PC-9 (cell line): ENCODE data around the gene SLC35G6. TPM values are rescaled to one million over a fixed set of nuclear protein-coding genes. Genes with fewer than 3 reads are reported as not detected.
A peak's percentile ranks its signal among the peaks of the same experiment; 100 is the strongest.

Experiments
- BruUV-seq: library from RNA; stranded (reverse); fragments of 400-500 nt; replicated peaks from 2 replicates; lab custom pipeline; 2021; lab: Mats Ljungman, UMichigan
- CTCF ChIA-PET: fragments of 300-600 bp; sonication (Branson Sonifier 250); formaldehyde crosslinking; loops from one replicate; lab custom pipeline; 2022; ENCODE audit warnings: antibody characterized with exemption; lab: Charles Lee
- POLR2A ChIA-PET: fragments of 300-600 bp; sonication (Branson Sonifier 250); formaldehyde crosslinking; loops from one replicate; lab custom pipeline; 2022; ENCODE audit warnings: antibody characterized with exemption; ENCODE audit not compliant: unreplicated experiment; lab: Charles Lee
- DNase-seq, 2 experiments: peaks; one replicate each; pipeline versions ENCODE4 v3.0.0 to v3.0.0-alpha.2; 2015 to 2022; ENCODE audit warnings: mixed read lengths in 1 of 2
- H2AFZ ChIP-seq: fragments of 200-600 bp; sonication (generic); 2 replicates; pipeline ENCODE4 v1.8.1; 2017; ENCODE audit warnings: antibody characterized with exemption
- H3F3A ChIP-seq: fragments of 200-600 bp; sonication (generic); 2 replicates; pipeline ENCODE4 v1.8.1; 2017; ENCODE audit warnings: antibody characterized with exemption, mild to moderate bottlenecking, low read depth; ENCODE audit not compliant: insufficient read depth
- H3K27ac ChIP-seq: fragments of 200-600 bp; sonication (generic); 2 replicates; pipeline ENCODE4 v1.6.1; 2016; ENCODE audit warnings: mixed run types
- H3K27me3 ChIP-seq: fragments of 200-600 bp; sonication (generic); 2 replicates; pipeline ENCODE4 v1.6.1; 2016; ENCODE audit warnings: low read depth, mixed run types; ENCODE audit not compliant: insufficient read depth
- H3K36me3 ChIP-seq: fragments of 200-600 bp; sonication (generic); 2 replicates; pipeline ENCODE4 v1.6.1; 2016; ENCODE audit warnings: low read depth, mixed run types
- H3K4me1 ChIP-seq: fragments of 200-600 bp; sonication (generic); replicated peaks from 2 replicates; pipeline ENCODE4 v1.6.1; 2016; ENCODE audit warnings: mixed run types; ENCODE audit not compliant: insufficient read depth
- H3K4me2 ChIP-seq: fragments of 200-600 bp; sonication (generic); 2 replicates; pipeline ENCODE4 v1.6.1; 2017; ENCODE audit warnings: mixed run types
- H3K4me3 ChIP-seq: fragments of 200-600 bp; sonication (generic); 2 replicates; pipeline ENCODE4 v1.6.1; 2016; ENCODE audit warnings: mixed run types
- H3K79me2 ChIP-seq: fragments of 200-600 bp; sonication (generic); 2 replicates; pipeline ENCODE4 v1.6.1; 2017; ENCODE audit warnings: low read depth, mixed run types
- H3K9me2 ChIP-seq: fragments of 200-600 bp; sonication (generic); 2 replicates; pipeline ENCODE4 v1.8.1; 2017; ENCODE audit warnings: mild to moderate bottlenecking; ENCODE audit not compliant: insufficient read depth
- H3K9me3 ChIP-seq: fragments of 200-600 bp; sonication (generic); 2 replicates; pipeline ENCODE4 v1.8.1; 2016; ENCODE audit warnings: low read depth; ENCODE audit not compliant: insufficient read depth
- H4K20me1 ChIP-seq: fragments of 200-600 bp; sonication (generic); 2 replicates; pipeline ENCODE4 v1.8.1; 2017; ENCODE audit not compliant: insufficient read depth
- EZH2 ChIP-seq: fragments of 200-600 bp; sonication (generic); IDR thresholded peaks from 2 replicates; pipeline ENCODE4 v1.8.0; 2017; ENCODE audit warnings: antibody characterized with exemption, low read depth
- intact Hi-C: fragments of 100-400 bp; cut with micrococcal nuclease; formaldehyde crosslinking; loops from one replicate; pipeline ENCODE4 v1.10.0; 2022; ENCODE audit not compliant: unreplicated experiment
- total RNA-seq: library from RNA; stranded (reverse); gene quantifications from 2 replicates; pipeline ENCODE4 v1.2.3, GENCODE V29; 2021
- TF ChIP-seq, protein P1 (sequence below): fragments of 200-600 bp; sonication (generic); conservative IDR thresholded peaks from 2 replicates; pipeline ENCODE4 v1.6.1; 2017; ENCODE audit warnings: mixed run types, antibody characterized with exemption, mild to moderate bottlenecking, moderate library complexity

The SLC35G6 gene
- total RNA-seq, 1 experiment from 2014 or later, result not detected

DNA sequence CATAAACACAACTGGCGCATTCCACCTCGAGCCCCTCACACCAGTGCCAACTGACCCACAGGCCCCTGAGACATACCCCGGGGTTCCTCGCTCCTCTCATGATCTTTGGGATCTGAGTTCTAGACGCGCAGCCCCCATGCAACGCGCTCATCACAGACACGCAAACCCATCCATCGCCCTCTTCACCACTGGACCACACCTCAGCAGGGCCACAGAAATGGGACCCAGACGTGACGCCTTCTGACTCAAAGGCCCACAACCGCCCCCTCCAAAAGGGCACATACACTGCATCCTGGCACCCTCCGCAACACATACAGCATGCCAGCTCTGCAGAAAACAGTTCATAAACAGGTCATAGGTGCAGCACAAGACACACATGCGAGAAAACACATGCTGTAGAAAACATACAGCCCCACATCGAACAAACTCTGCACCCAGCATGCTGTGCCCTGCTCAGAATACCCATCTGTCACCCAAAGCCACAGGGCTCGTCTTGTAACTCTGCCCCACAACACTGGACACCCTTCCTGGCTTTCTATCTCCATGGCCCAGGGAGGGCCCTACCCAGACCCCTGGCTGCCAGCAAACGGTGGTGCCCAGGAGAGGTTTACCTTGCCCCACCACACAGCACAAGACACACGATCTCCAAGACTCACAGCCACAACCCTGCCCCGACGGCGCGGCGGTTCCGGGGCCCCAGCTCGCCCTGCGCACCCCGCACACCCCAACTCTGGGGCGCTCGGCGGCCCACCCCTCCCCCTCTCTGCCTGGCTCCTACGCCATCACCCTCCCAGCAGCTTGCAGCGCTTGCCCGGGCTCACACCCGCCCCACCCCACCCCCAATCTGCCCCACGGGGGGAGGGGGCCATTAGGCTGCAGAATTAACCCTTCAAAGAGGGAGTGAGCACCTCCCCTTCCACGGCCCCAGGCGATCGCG lies 2.7 kb upstream of the SLC35G6 start:
- Histone ChIP-seq H3K4me2 (peak overlapping the region; percentile 78), H3K27ac (no peak overlapping the region), H3K4me3 (peak overlapping the region; percentile 76), H3K9me3 (no peaks in the 10 kb centered on the region), H3K9me2 (no peaks in the 10 kb centered on the region), H4K20me1 (no peaks in the 10 kb centered on the region), H3F3A (peaks cover 14% of the 10 kb centered on the region; the same call in 1 of the 2 replicates), H3K79me2 (peaks cover 55% of the 10 kb centered on the region), H3K4me1 (peaks cover 37% of the 10 kb centered on the region), H3K27me3 (no peaks in the 10 kb centered on the region), H2AFZ (0 out of 2 replicates have a peak overlapping the region, but pooled peaks have one; percentile 64), H3K36me3 (no peaks in the 10 kb centered on the region)
- TF ChIP-seq EZH2, result no peak
- TF ChIP-seq, protein P1, sequence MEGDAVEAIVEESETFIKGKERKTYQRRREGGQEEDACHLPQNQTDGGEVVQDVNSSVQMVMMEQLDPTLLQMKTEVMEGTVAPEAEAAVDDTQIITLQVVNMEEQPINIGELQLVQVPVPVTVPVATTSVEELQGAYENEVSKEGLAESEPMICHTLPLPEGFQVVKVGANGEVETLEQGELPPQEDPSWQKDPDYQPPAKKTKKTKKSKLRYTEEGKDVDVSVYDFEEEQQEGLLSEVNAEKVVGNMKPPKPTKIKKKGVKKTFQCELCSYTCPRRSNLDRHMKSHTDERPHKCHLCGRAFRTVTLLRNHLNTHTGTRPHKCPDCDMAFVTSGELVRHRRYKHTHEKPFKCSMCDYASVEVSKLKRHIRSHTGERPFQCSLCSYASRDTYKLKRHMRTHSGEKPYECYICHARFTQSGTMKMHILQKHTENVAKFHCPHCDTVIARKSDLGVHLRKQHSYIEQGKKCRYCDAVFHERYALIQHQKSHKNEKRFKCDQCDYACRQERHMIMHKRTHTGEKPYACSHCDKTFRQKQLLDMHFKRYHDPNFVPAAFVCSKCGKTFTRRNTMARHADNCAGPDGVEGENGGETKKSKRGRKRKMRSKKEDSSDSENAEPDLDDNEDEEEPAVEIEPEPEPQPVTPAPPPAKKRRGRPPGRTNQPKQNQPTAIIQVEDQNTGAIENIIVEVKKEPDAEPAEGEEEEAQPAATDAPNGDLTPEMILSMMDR, result no peak
- BruUV-seq, result no TSS peak
- DNase-seq, result peak in 1 of 2 experiments; percentile 45
- intact Hi-C loops, result no loop called here
- ChIA-PET POLR2A (interaction anchor here (0.6 to 1.1 kb wide), 7 partner anchors 11 to 437 kb away, joined by 3 to 26 read pairs (median 5); no protein-coding TSS in a partner anchor), CTCF (interaction anchor here (0.9 kb wide), 1 partner anchor 264 kb away, joined by 5 read pairs; no protein-coding TSS in a partner anchor)

DNA sequence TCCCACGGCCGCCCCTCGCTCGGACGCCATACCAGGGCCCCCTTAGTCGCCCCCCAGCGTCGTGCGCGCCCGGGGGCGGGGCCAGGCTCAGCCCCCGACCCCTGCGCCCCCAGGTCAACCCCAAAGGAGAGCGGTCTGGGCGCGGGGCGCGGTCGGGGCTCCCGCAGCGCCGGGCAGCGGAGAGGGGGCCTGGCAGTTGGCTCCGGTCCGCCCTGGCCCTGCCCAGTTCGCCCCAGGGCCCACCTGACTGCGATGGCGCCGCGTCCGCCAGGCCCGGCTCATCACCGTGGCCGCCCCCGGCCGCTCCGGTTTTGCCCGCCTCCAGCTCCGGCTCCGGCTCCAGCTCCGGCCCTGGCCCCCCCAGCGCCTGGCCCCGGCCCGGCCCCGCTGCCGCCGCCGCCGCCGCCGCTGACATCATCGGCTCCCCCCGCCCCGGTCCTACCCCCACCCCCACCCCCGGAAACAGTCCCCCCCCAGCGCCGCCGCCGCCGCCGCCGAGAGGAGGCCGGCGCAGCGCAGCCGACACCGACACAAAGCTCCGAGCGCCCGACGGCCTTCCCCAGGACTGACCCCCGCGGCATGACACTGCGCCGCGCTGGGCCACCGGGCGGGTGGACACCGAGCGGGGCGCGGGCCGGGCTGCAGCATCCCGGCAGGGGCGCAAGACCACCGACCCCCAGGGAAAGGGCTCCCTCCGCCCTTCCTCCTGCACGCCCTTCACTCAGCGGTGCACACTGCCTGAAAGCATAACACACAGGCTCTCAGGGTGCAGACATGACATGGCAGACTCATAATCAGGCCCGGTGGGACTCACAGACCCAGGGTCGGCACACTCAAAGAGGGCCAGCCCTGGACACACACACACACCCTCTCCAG lies 1.8 kb upstream of the SLC35G6 start, which contains the start of gene ZBTB4:
Gene ZBTB4, minus strand, starts transcription at position 419 of the 876 bp plus-strand sequence. CDS start 12,830 bp downstream, outside the sequence.
- H3K4me1 ChIP-seq, result peaks cover 35% of the 10 kb centered on the region
- no TSS peak for BruUV-seq
- H3F3A ChIP-seq, result peaks cover 11% of the 10 kb centered on the region; the same call in 1 of the 2 replicates
- H3K79me2 ChIP-seq, result peaks cover 48% of the 10 kb centered on the region
- ChIA-PET POLR2A (interaction anchor here (0.5 to 1.1 kb wide), 6 partner anchors 34 to 437 kb away, joined by 3 to 26 read pairs (median 4); no protein-coding TSS in a partner anchor), CTCF (interaction anchor here (0.7 to 0.9 kb wide), 2 partner anchors 80 to 265 kb away, joined by 5 to 10 read pairs; no protein-coding TSS in a partner anchor)
- H3K4me3 ChIP-seq, result peak within 1 kb of the TSS; percentile 76
- H3K4me2 ChIP-seq, result peak within 1 kb of the TSS; percentile 84
- peak within 1 kb of the TSS; percentile 83 for H2AFZ ChIP-seq
- H3K9me2 ChIP-seq, result no peaks in the 10 kb centered on the region
- no peaks in the 10 kb centered on the region for H4K20me1 ChIP-seq
- H3K27ac ChIP-seq, result peak within 1 kb of the TSS; percentile 37
- H3K27me3 ChIP-seq, result no peaks in the 10 kb centered on the region
- TF ChIP-seq, protein P1, result no peak
- no peak for TF ChIP-seq EZH2
- no peaks in the 10 kb centered on the region for H3K9me3 ChIP-seq
- no peaks in the 10 kb centered on the region for H3K36me3 ChIP-seq
- peak in 1 of 2 experiments; percentile 59 for DNase-seq
- intact Hi-C loops, result loop anchor here (5.0 kb wide), 1 partner anchor 217 kb away; the partner anchor contains the start of gene CLDN7
